Uterus (tissue), 4 donors: Measurements from ENCODE around the gene TEX51. TPM values are rescaled to one million over a fixed set of nuclear protein-coding genes. Genes with fewer than 3 reads are reported as not detected.

Experiments used
- DNase-seq, 2 donors: peaks; one replicate each; pipeline ENCODE4 v3.0.0-alpha.2; 2019 to 2020
- H3K27ac ChIP-seq, 2 donors: fragments of 200-600 bp; sonication (generic); 1 replicate in 1 of 2; 2 replicates in 1 of 2; pipeline ENCODE4 v1.5.1; 2016 to 2018
- H3K27me3 ChIP-seq, 2 donors: fragments of 200-600 bp; sonication (generic); one replicate each; pipeline ENCODE4 v1.5.1; 2018 to 2019; ENCODE audit warnings: control low read depth in 1 of 2
- H3K36me3 ChIP-seq, 2 donors: fragments of 200-600 bp; sonication (generic); one replicate each; pipeline ENCODE4 v1.5.1; 2019; ENCODE audit warnings: control low read depth in 1 of 2
- H3K4me1 ChIP-seq, 2 donors: fragments of 200-600 bp; sonication (generic); one replicate each; pipeline ENCODE4 v1.5.1; 2018 to 2019; ENCODE audit warnings: control low read depth in 1 of 2
- H3K4me3 ChIP-seq, 2 donors: fragments of 200-600 bp; sonication (generic); 1 replicate in 1 of 2; 2 replicates in 1 of 2; pipeline ENCODE4 v1.5.1; 2018 to 2019; ENCODE audit warnings: mild to moderate bottlenecking in 1 of 2
- H3K9me3 ChIP-seq, 2 donors: fragments of 200-600 bp; sonication (generic); one replicate each; pipeline ENCODE4 v1.5.1; 2019; ENCODE audit warnings: control low read depth in 1 of 2
- CTCF ChIP-seq, 4 experiments: fragments of 200-600 bp in 2 of 4; fragments of 450-650 bp in 2 of 4; sonication (generic) in 2 of 4; IDR thresholded peaks; one replicate each; pipeline ENCODE4 v1.5.1; 2016 to 2019; ENCODE audit warnings: antibody characterized with exemption in 4 of 4, mild to moderate bottlenecking in 2 of 4, moderate library complexity in 1 of 4
- POLR2A ChIP-seq, 2 donors: fragments of 450-650 bp; IDR thresholded peaks; one replicate each; pipeline ENCODE4 v1.6.1; 2016; ENCODE audit warnings: antibody characterized with exemption in 2 of 2, mild to moderate bottlenecking in 1 of 2, moderate library complexity in 1 of 2
- intact Hi-C: fragments of 100-400 bp; cut with DNase I; formaldehyde crosslinking; loops from one replicate; pipeline ENCODE4 v1.15.1; 2023; ENCODE audit warnings: low total_unique reads
- total RNA-seq, 4 donors: library from RNA; depleted of rRNA in 3 of 4; stranded (reverse); fragments of >200 nt in 3 of 4; gene quantifications; one replicate each; pipeline versions ENCODE4 v1.1.0 to v1.2.4, GENCODE V29; 2014 to 2023
- donor health status: DM: yes; HTN: yes; CAD: no.

TEX51 gene
- total RNA-seq, 4 donors from 2014 or later = not detected

GRCh38 chr2:126911111-126911796 lies 12.6 kb downstream of the TEX51 start:
- no peak for TF ChIP-seq CTCF (IDR thresholded peaks at IDR 0.05)
- no peak for TF ChIP-seq POLR2A (IDR thresholded peaks at IDR 0.05)
- H3K4me3 ChIP-seq = no peak overlapping the region
- H3K27me3 ChIP-seq = no peaks in the 10 kb centered on the region
- peak in 1 of 2 donors; percentile 1 for DNase-seq
- no peaks in the 10 kb centered on the region for H3K36me3 ChIP-seq
- H3K4me1 ChIP-seq = no peaks in the 10 kb centered on the region
- intact Hi-C loops = no loop called here
- H3K27ac ChIP-seq = no peak overlapping the region
- no peaks in the 10 kb centered on the region for H3K9me3 ChIP-seq

DNA sequence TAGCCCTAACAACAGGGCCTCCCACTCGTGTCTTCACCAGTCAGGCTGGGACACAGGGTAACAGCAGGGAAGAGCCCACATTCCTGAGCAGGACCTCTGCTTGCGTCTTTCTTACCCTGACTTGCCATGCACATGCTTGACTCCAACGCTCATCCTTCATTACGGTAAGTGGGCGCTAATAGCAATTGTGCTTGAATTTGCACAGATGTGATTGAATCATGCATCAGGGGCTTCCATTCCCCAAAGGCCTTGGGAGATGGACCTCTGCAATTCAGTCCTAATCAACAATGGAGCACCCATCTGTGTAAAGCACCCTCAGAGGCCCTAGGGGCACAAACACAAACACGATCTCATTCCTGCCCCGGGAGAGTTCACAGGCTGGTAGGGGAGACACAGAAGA lies 13.5 kb downstream of the TEX51 start:
- H3K27ac ChIP-seq = no peak overlapping the region
- DNase-seq = no peak
- intact Hi-C loops = no loop called here
- H3K27me3 ChIP-seq = no peaks in the 10 kb centered on the region
- H3K4me1 ChIP-seq = no peaks in the 10 kb centered on the region
- no peak overlapping the region for H3K4me3 ChIP-seq
- TF ChIP-seq POLR2A (IDR thresholded peaks at IDR 0.05) = no peak
- TF ChIP-seq CTCF (IDR thresholded peaks at IDR 0.05) = no peak
- H3K36me3 ChIP-seq = no peaks in the 10 kb centered on the region
- no peaks in the 10 kb centered on the region for H3K9me3 ChIP-seq

DNA sequence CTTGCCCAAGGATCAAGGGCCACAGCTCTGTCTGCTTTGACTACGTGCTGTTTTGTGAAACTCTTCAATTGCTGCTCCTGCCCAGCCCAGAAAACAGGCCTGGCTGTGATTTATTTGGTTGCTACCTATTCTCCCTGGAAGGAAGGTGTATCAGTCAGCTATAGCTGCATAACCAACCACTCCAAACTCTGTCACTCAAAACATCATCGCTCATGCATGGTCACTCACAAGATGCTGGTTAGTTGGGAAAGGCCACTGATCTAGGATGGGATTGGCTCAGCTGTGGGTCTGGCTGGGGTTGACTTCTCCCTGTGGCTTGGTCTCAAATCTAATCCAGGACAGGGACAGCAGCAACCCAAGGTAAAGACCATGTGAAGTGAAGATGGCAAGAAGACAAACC lies 14.6 kb downstream of the TEX51 start:
- H3K27me3 ChIP-seq = no peaks in the 10 kb centered on the region
- H3K9me3 ChIP-seq = no peaks in the 10 kb centered on the region
- TF ChIP-seq POLR2A (IDR thresholded peaks at IDR 0.05) (no peak), CTCF (IDR thresholded peaks at IDR 0.05) (no peak)
- no peaks in the 10 kb centered on the region for H3K36me3 ChIP-seq
- intact Hi-C loops = no loop called here
- no peak overlapping the region for H3K4me3 ChIP-seq
- H3K27ac ChIP-seq = no peak overlapping the region
- no peak for DNase-seq
- H3K4me1 ChIP-seq = no peaks in the 10 kb centered on the region

DNA sequence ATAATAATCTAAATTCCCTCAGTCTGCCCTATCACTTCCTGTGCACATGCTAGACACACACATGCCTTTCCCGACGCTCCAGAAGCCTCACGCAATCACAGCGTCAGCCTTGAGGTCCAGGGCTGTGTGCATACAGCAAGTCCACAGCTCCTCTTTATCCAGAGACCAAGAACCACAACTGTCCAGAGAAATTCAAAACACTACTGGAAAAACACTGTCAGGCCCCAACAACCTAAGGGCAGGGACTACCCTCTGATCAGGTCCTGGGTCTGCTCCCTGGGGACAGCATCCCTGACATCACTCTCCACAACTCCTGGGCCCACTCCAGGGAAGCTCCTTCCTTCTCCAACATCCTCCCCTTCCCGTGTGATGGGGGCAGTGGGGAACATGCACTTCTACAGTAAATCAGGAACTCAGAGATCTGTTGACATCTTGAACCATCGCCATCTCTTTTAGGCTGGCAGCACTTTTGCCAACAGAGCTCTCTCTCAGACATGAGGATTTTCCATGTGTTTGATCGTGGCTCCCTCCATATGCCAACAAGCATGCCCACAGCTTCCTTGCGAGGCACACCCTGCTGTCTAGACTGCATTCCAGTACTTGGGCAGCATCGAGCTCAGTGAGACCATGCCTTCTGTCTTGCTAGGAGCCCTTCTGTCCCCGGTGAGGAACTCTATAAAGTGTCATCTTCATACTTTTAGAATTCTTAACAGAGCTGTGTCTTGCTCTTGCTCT lies 15.4 kb downstream of the TEX51 start:
- no peaks in the 10 kb centered on the region for H3K4me1 ChIP-seq
- H3K27ac ChIP-seq = no peak overlapping the region
- DNase-seq = peak in 1 of 2 donors; percentile 1

More for the DNA sequence above, 15.4 kb downstream of the TEX51 start:
- TF ChIP-seq POLR2A (IDR thresholded peaks at IDR 0.05) (no peak), CTCF (IDR thresholded peaks at IDR 0.05) (no peak)
- Histone ChIP-seq H3K4me3 (no peak overlapping the region), H3K36me3 (no peaks in the 10 kb centered on the region), H3K9me3 (no peaks in the 10 kb centered on the region), H3K27me3 (no peaks in the 10 kb centered on the region)
- intact Hi-C loops = no loop called here
